GM12873 (cell line): ENCODE results near the gene MRGPRX3.

Experiments used
- CTCF ChIP-seq: IDR thresholded peaks from 2 replicates; pipeline ENCODE4 v1.5.1; 2012; ENCODE audit warnings: low read depth, mild to moderate bottlenecking, moderate library complexity, low read length, control low read depth; ENCODE audit not compliant: insufficient read depth; ENCODE audit errors: missing control alignments

The MRGPRX3 gene

GRCh38 chr11:18172666-18173065 is 40.3 kb downstream of the MRGPRX3 start, which contains the start of gene MRGPRX4:
Gene MRGPRX4, plus strand, starts transcription at chr11:18172837. Its CDS starts 420 bp downstream, at chr11:18173257.
- TF ChIP-seq CTCF, result no peak

DNA sequence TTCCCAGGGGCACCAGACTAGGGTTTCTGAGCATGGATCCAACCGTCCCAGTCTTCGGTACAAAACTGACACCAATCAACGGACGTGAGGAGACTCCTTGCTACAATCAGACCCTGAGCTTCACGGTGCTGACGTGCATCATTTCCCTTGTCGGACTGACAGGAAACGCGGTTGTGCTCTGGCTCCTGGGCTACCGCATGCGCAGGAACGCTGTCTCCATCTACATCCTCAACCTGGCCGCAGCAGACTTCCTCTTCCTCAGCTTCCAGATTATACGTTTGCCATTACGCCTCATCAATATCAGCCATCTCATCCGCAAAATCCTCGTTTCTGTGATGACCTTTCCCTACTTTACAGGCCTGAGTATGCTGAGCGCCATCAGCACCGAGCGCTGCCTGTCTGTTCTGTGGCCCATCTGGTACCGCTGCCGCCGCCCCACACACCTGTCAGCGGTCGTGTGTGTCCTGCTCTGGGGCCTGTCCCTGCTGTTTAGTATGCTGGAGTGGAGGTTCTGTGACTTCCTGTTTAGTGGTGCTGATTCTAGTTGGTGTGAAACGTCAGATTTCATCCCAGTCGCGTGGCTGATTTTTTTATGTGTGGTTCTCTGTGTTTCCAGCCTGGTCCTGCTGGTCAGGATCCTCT is 41.0 kb downstream of the MRGPRX3 start:
- no peak for TF ChIP-seq CTCF
